Kasumi-1 (cell line): ENCODE data around the gene TMEM240.
"Not testable (repeated sequence)": the region's sequence is repeated elsewhere in the genome, so short reads cannot be mapped to it uniquely, and the experiment has no call there.

Source experiments
- DNase-seq, 2 experiments: peaks; one replicate each; lab custom pipeline; 2025; lab: John Stamatoyannopoulos, UW

The TMEM240 gene

DNA sequence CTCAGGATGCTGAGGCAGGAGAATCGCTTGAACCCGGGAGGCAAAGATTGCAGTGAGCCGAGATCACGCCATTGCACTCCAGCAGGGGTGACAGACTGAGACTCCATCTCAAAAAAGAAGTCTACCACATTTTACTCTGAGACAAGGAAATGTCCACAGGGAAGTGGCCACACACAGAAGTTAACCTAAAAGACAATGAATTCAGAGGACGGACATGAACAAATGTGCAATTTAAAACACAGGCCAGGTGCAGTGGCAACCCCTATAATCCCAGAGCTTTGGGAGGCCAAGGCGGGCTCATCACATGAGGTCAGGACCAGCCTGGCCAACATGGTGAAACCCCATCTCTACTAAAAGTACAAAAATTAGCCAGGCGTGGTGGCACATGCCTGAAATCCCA, 17.3 kb upstream of the TMEM240 start:
- not testable (repeated sequence) for DNase-seq

- not testable (repeated sequence) for DNase-seq
Measured at GRCh38 chr1:1556961-1557360, 16.5 kb upstream of the TMEM240 start.

DNA sequence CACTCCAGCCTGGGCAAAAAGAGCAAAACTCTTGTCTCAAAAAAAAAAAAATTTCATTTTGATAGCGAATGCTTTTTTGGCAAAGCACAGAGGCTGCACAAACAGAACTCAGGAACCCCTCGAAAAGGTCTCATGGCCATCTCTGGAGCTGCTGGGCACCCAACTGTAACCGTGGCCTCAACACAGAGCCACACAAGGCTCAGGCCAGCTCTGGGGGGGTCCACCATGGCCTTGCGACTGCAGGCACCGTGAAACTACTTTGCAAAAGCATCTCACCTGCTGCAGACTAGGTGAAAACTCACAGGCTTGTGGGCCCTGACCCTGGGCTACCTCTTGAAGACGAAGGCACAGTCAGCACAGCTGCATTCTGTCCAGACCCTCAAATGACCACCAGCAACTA, 16.1 kb upstream of the TMEM240 start:
- no peak for DNase-seq

- no peak for DNase-seq
Measured at GRCh38 chr1:1554926-1555915, 14.8 kb upstream of the TMEM240 start.

GRCh38 chr1:1554550-1554925, 14.1 kb upstream of the TMEM240 start:
- no peak for DNase-seq

DNA sequence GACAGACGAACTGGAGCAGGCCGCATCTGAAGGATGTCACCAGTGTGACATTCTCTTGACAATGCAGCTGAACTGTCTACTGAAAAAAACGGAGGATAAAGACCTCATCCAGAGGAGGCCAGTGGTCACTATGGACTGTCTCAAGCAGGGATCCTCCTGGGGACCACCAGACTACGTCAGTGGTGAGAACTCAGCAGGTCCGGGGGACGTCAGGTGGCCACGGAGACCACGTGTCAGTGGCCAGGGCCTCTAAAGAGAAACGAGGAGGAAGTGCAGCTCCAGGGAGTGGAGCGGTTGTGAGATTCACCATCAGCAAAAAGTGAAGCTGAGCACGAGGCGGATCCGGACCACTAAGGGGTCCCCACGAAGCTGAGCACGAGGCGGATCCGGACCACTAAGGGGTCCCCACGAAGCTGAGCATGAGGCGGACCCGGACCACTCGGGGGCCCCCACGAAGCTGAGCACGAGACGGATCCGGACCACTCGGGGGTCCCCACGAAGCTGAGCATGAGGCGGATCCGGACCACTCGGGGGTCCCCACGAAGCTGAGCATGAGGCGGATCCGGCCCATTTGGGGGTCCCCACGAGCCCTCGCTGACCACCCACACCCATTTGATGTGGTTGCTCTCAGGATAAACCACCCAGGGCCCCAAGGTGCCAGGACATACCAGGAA, 13.5 kb upstream of the TMEM240 start:
- DNase-seq = no peak

DNA sequence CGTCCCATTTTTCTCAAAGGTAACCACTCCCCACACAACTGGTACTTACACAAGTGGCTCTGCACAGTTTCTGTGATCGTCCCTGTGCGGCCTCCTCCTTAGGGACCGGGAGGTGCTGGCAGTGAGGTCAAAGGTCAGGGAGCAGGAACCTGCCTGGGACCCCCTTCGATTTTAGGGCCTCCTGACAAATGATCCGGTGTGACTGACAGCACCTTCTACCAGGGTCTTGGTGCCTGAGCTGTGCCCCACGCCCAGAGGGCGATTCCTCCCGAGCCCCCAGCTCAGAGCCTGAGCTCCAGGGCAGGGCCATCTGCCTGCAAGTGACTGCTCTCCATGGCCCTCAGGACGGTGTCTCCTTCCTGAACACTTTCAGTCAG, 11.8 kb upstream of the TMEM240 start:
- no peak for DNase-seq

GRCh38 chr1:1551524-1552262, 11.3 kb upstream of the TMEM240 start:
- no peak for DNase-seq

DNA sequence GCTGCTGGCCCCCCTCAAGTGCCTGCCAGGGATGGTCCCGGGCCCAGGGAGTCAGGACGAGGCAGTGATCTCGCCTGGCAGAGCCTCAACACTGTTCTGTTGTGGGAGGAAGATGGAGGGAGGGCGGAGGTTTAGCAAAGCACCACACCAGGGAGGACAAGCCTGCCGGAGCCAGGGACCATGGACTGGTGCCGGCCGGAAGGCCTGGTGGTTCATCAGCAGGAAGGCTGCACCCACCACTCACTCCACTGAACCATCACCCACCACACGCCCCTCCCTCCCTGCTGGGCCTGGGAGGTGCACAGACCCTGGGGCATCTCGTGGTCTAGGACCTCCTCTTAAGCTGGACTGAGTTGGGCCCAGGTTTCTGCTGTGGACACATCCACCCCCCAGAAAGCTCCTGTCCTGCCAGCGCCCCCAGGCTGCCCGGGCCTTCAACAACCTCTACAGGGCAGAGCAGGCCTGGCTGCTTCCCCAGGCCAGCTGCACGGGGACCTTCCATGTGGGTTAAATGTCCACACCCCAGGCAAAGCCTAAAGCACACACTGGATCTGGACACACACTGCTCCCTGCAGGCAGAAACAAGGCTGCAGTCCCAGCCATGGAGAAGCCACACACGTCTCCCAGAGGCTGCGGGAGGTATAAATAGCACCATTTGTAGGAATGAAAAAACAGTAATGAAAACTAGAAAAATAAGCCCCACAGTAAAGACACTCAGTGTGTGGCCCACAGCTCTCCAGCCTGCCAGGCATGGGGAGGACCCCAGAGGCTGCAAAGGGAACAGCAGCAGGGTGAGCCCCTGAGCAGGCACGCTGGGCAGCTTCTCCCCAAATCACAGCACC, 10.4 kb upstream of the TMEM240 start:
- peak; percentile 28 to 37 for DNase-seq

DNA sequence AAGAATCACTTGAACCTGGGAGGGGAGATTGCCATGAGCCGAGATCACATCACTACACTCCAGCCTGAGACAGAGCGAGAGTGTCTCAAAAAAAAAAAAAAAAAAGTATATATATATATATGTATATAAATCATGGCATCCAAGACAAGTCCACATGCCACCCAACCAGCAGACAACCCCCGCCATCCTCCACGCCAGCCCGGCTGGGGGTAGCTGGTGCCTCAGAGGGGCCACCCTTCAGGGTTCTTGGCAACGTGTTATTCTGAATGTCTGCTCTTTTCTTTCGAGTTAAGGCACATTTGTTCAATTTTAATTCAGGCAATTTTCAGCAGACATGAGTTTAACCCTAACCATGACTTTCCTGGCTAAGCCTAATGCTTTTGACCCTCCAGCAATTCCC, 9.7 kb upstream of the TMEM240 start:
- no peak for DNase-seq

DNA sequence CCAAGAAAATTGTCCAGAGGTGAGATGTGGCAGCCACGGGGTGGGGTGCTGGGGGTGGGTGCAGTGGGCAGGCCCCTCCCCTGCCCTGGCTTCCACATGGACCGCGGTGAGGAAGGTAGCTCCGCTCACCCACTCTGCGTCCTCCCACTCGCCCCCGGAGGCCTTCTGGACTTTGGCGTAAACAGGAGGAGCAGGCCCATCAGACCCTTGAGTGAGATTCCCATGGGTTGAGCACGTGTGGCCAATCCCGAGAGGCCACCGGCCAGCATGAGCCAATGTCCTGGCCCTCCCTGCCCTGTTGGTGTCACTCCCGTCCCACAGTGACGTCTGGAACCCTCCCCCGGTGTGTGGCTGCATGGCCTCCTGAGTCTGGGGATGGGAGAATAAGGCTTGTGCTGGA, 8.2 kb upstream of the TMEM240 start:
- DNase-seq = no peak

GRCh38 chr1:1547476-1547875, 7.1 kb upstream of the TMEM240 start:
- DNase-seq = no peak

DNA sequence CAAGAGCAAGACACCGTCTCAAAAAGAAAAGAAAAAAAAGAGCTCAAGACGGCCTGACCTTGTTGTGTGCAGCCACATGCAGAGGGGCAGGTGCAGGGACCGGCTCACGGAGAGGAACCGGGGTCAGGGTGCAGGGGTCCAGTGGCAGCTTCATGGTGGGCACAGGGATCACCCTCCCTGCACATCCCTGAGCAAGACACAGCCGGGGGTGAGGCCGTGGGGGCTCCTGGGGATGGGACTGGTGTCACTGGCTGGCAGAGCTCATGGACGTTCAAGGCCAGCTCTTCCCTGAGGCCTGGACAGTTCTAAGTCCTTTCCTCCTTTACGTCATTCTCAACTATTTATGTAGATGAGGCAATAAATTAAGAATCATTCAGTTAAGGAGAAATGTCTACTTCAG, 6.6 kb upstream of the TMEM240 start:
- DNase-seq = no peak

- DNase-seq = no peak
Measured at GRCh38 chr1:1545946-1546737, 5.7 kb upstream of the TMEM240 start.

DNA sequence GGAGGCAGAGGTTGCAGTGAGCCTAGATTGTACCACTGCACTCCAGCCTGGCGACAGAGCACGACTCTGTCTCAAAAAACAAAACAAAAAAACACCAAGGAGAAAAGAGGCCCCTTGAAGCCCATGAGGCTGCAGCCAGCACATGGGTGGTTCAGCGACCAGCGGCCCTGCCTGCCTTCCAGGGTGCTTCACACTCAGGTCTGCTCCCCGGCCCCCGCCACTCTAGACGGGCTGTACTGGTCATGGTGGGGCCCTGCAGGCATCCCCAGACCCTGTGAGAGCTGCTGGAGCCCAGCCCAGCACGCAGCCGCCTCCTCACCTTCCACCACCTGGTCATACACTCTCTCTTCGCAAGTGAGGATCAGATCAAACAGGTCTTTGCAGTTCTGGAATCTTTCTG, 4.1 kb upstream of the TMEM240 start:
- DNase-seq = no peak

DNA sequence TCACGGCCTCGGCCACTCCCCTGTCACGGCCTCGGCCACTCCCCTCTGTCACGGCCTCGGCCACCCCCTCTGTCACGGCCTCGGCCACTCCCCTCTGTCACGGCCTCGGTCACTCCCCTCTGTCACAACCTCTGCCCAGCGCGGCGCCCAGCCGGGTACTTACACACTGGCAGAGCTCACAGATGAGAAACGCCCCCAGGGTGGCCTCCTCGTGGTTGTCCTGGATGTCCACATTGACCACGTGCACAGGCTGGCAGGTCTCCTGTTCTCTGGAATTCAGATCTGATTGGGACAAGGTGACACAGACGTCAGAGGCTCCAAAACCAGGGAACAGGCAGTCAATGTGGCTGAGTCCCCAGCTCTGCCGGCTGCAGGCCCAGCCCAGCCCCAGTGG, 3.3 kb upstream of the TMEM240 start:
- no peak for DNase-seq

DNA sequence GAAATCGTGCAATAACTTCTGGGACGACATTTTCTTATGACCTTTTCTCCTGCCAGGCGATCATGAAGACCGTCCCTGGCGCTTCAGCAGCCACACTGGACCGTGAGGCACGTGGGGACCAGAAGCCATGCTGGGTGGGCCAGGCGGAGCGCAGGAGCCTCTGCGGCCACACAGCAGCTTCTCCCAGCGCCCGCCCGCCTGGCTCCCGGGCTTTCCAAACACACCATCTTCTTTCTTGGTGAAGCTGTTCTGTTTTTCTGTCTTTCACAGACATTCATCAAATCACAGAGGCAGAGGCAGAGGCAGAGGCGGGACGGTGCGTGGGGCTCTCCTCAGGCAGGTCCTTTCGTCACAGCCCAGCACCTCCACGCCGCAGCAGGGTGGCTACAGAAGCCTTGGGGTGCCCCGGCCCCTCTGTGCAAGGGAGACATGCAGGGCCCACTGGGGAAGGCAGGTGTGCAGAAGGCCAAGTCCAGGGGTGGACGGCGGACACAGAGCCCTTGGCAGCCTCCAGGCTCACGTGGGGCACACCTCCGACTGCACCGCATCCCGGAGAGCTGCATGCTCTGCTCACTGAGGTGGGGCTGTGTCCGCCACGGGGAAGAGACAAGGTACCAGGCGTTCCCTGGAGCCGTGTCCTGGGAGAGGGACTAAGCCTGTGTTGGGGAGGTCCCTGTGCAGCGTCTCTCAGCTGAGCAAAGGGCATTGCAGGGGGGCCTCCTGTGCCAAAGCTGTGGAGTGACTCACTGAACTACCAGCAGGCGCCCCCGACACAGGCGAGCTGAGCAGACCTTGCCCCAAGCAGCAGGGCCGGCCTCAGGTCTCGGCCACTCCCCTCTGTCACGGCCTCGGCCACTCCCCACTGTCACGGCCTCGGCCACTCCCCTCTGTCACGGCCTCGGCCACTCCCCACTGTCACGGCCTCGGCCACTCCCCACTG, 2.6 kb upstream of the TMEM240 start:
- no peak for DNase-seq

GRCh38 chr1:1541956-1542765, 1.7 kb upstream of the TMEM240 start:
- no peak for DNase-seq
